C4-2B (cell line): ENCODE measurements around the gene SCLY.

ENCODE experiments used
- ZFX ChIP-seq: fragments of 450-650 bp; IDR thresholded peaks from 2 replicates; pipeline ENCODE4 v1.6.1; 2017
- TF ChIP-seq, protein P1 (sequence below): fragments of 450-650 bp; conservative IDR thresholded peaks from 2 replicates; pipeline ENCODE4 v1.5.1; 2017; ENCODE audit warnings: mild to moderate bottlenecking

DNA sequence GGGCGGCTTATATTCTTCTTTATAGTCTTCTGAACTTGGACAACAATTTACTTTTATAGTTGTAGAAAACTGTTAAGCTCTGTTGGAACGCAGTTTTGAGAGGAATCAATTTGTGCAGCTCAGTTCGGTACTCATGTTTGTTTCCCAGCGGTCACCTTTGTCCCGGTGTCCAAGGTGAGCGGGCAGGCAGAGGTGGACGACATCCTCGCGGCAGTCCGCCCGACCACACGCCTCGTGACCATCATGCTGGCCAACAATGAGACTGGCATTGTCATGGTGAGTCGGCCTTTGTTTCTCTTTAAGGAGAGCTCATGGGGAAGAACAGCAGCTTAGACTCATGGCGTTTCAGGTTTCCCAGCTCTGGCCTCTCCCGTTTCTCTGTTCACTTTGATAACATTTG is 20.8 kb downstream of the SCLY start:
- TF ChIP-seq, protein P1, sequence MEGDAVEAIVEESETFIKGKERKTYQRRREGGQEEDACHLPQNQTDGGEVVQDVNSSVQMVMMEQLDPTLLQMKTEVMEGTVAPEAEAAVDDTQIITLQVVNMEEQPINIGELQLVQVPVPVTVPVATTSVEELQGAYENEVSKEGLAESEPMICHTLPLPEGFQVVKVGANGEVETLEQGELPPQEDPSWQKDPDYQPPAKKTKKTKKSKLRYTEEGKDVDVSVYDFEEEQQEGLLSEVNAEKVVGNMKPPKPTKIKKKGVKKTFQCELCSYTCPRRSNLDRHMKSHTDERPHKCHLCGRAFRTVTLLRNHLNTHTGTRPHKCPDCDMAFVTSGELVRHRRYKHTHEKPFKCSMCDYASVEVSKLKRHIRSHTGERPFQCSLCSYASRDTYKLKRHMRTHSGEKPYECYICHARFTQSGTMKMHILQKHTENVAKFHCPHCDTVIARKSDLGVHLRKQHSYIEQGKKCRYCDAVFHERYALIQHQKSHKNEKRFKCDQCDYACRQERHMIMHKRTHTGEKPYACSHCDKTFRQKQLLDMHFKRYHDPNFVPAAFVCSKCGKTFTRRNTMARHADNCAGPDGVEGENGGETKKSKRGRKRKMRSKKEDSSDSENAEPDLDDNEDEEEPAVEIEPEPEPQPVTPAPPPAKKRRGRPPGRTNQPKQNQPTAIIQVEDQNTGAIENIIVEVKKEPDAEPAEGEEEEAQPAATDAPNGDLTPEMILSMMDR = no peak
- TF ChIP-seq ZFX = no peak
